Calu3 (cell line): ENCODE results near the gene AK8. TPM values are rescaled to one million over a fixed set of nuclear protein-coding genes. Genes with fewer than 3 reads are reported as not detected.

Experiments used
- BruUV-seq: library from RNA; stranded (reverse); fragments of 400-500 nt; replicated peaks from 2 replicates; lab custom pipeline; 2021; lab: Mats Ljungman, UMichigan
- CTCF ChIA-PET: fragments of 300-600 bp; sonication (Branson Sonifier 250); formaldehyde crosslinking; loops from one replicate; lab custom pipeline; 2022; ENCODE audit warnings: antibody characterized with exemption; lab: Charles Lee
- DNase-seq: peaks from one replicate; pipeline ENCODE4 v3.0.0; 2022
- H3K27ac Mint-ChIP-seq: one replicate; pipeline ENCODE4 v1.8.0; 2022; ENCODE audit warnings: mixed read lengths; ENCODE audit not compliant: unreplicated experiment
- H3K27me3 Mint-ChIP-seq: one replicate; pipeline ENCODE4 v1.8.0; 2022; ENCODE audit warnings: mixed read lengths; ENCODE audit not compliant: unreplicated experiment
- H3K36me3 Mint-ChIP-seq: one replicate; pipeline ENCODE4 v1.8.0; 2022; ENCODE audit warnings: mild to moderate bottlenecking, moderate library complexity, mixed read lengths; ENCODE audit not compliant: insufficient read depth, unreplicated experiment
- H3K4me1 Mint-ChIP-seq: one replicate; pipeline ENCODE4 v1.8.0; 2022; ENCODE audit warnings: mild to moderate bottlenecking, low read depth, mixed read lengths; ENCODE audit not compliant: unreplicated experiment
- H3K4me3 Mint-ChIP-seq: one replicate; pipeline ENCODE4 v1.8.0; 2022; ENCODE audit warnings: mild to moderate bottlenecking, low read depth, moderate library complexity, mixed read lengths; ENCODE audit not compliant: unreplicated experiment
- H3K9me3 Mint-ChIP-seq: one replicate; pipeline ENCODE4 v1.8.0; 2022; ENCODE audit warnings: low read depth, mixed read lengths; ENCODE audit not compliant: unreplicated experiment
- CTCF ChIP-seq: fragments of 200-600 bp; IDR thresholded peaks from one replicate; pipeline ENCODE4 v1.8.0; 2022; ENCODE audit warnings: antibody characterized with exemption; ENCODE audit not compliant: unreplicated experiment
- intact Hi-C: fragments of 100-400 bp; cut with micrococcal nuclease; formaldehyde crosslinking; loops from one replicate; pipeline ENCODE4 v1.10.0; 2022; ENCODE audit not compliant: unreplicated experiment
- total RNA-seq: library from RNA; stranded (reverse); gene quantifications from 2 replicates; pipeline ENCODE4 v1.2.3, GENCODE V29; 2022

Gene AK8
- total RNA-seq, 1 experiment from 2014 or later: 1.4 TPM

- no peaks in the 10 kb centered on the region for H3K9me3 Mint-ChIP-seq
- H3K27me3 Mint-ChIP-seq: no peaks in the 10 kb centered on the region
- no peaks in the 10 kb centered on the region for H3K4me1 Mint-ChIP-seq
- CTCF ChIA-PET: interaction anchor here (0.6 kb wide), 1 partner anchor 19 kb away, joined by 7 read pairs; no protein-coding TSS in a partner anchor
- BruUV-seq: no TSS peak
- no peak overlapping the region for H3K27ac Mint-ChIP-seq
- H3K36me3 Mint-ChIP-seq: no peaks in the 10 kb centered on the region
- H3K4me3 Mint-ChIP-seq: no peak overlapping the region
- TF ChIP-seq CTCF: no peak
- DNase-seq: no peak
- intact Hi-C loops: no loop called here
Measured at GRCh38 chr9:132863096-132863495, 15.0 kb downstream of the AK8 start.

GRCh38 chr9:132862533-132862932, 15.6 kb downstream of the AK8 start:
- H3K4me3 Mint-ChIP-seq: no peak overlapping the region

GRCh38 chr9:132861666-132862065, 16.4 kb downstream of the AK8 start:
- H3K4me1 Mint-ChIP-seq: no peaks in the 10 kb centered on the region
- no peaks in the 10 kb centered on the region for H3K27me3 Mint-ChIP-seq
- intact Hi-C loops: no loop called here
- no peak for DNase-seq
- H3K4me3 Mint-ChIP-seq: no peak overlapping the region
- no peaks in the 10 kb centered on the region for H3K9me3 Mint-ChIP-seq
- H3K27ac Mint-ChIP-seq: no peak overlapping the region
- BruUV-seq: no TSS peak
- CTCF ChIA-PET: no interaction called here
- no peak for TF ChIP-seq CTCF
- no peaks in the 10 kb centered on the region for H3K36me3 Mint-ChIP-seq

More at GRCh38 chr9:132862533-132862932, 15.6 kb downstream of the AK8 start:
- H3K27me3 Mint-ChIP-seq: no peaks in the 10 kb centered on the region
- no peaks in the 10 kb centered on the region for H3K36me3 Mint-ChIP-seq
- intact Hi-C loops: no loop called here
- no peak for TF ChIP-seq CTCF
- H3K9me3 Mint-ChIP-seq: no peaks in the 10 kb centered on the region
- no peak overlapping the region for H3K27ac Mint-ChIP-seq
- BruUV-seq: no TSS peak
- no peaks in the 10 kb centered on the region for H3K4me1 Mint-ChIP-seq
- CTCF ChIA-PET: interaction anchor here (0.6 kb wide), 1 partner anchor 18 kb away, joined by 7 read pairs; no protein-coding TSS in a partner anchor
- DNase-seq: no peak

GRCh38 chr9:132858751-132859150, 19.3 kb downstream of the AK8 start:
- Mint-ChIP-seq H3K27me3 (no peaks in the 10 kb centered on the region), H3K27ac (no peak overlapping the region), H3K4me3 (no peak overlapping the region), H3K9me3 (no peaks in the 10 kb centered on the region), H3K4me1 (no peaks in the 10 kb centered on the region), H3K36me3 (no peaks in the 10 kb centered on the region)
- TF ChIP-seq CTCF: no peak
- no peak for DNase-seq
- no TSS peak for BruUV-seq
- CTCF ChIA-PET: no interaction called here
- intact Hi-C loops: no loop called here
